Breast epithelium (tissue), 3 donors: ENCODE results near the gene ASTN2.

ENCODE experiments used
- CTCF ChIP-seq, 3 donors: fragments of 450-650 bp; IDR thresholded peaks; one replicate each; pipeline ENCODE4 v1.5.1; 2016 to 2017; ENCODE audit warnings: antibody characterized with exemption in 3 of 3, mild to moderate bottlenecking in 3 of 3, moderate library complexity in 3 of 3
- POLR2A ChIP-seq: fragments of 450-650 bp; IDR thresholded peaks from one replicate; pipeline ENCODE4 v1.6.1; 2016; ENCODE audit warnings: antibody characterized with exemption, mild to moderate bottlenecking, moderate library complexity

- TF ChIP-seq CTCF (IDR thresholded peaks at IDR 0.05) (no peak), POLR2A (no peak)
These were observed 51.9 kb downstream of the ASTN2 start for GRCh38 chr9:117363006-117363405.
